Activated CD8-positive, alpha-beta memory T cell treated with anti-CD3 and anti-CD28 coated beads, Interleukin-2, amount 50 U/mL, for 48 hours (primary cell): ENCODE results near the gene DNAH2.

Experiments
- DNase-seq: peaks from one replicate; pipeline ENCODE4 v3.0.0-alpha.2; 2020

Gene DNAH2

GRCh38 chr17:7703584-7704479 lies 13.7 kb upstream of the DNAH2 start:
- no peak for DNase-seq

- no peak for DNase-seq
Measured at GRCh38 chr17:7704601-7705268, 12.8 kb upstream of the DNAH2 start, which contains the start of gene EFNB3. EFNB3 (plus strand) TSS chr17:7705202; CDS start chr17:7705599, 397 bp downstream.

GRCh38 chr17:7705269-7706255 lies 12.0 kb upstream of the DNAH2 start:
- no peak for DNase-seq

GRCh38 chr17:7706631-7707354 lies 10.8 kb upstream of the DNAH2 start:
- no peak for DNase-seq

- no peak for DNase-seq
Measured at GRCh38 chr17:7707446-7707845, 10.1 kb upstream of the DNAH2 start.

GRCh38 chr17:7707858-7708750 lies 9.4 kb upstream of the DNAH2 start:
- DNase-seq: no peak

- no peak for DNase-seq
Measured at GRCh38 chr17:7709031-7709430, 8.5 kb upstream of the DNAH2 start.

GRCh38 chr17:7710301-7710700 lies 7.2 kb upstream of the DNAH2 start:
- no peak for DNase-seq

- DNase-seq: no peak
Measured at GRCh38 chr17:7711051-7711755, 6.3 kb upstream of the DNAH2 start.

- DNase-seq: no peak
Measured at GRCh38 chr17:7712111-7712771, 5.3 kb upstream of the DNAH2 start.

GRCh38 chr17:7713782-7714181 lies 3.8 kb upstream of the DNAH2 start:
- no peak for DNase-seq

- no peak for DNase-seq
Measured at GRCh38 chr17:7714721-7715594, 2.6 kb upstream of the DNAH2 start.

- no peak for DNase-seq
Measured at GRCh38 chr17:7715936-7716886, 1.3 kb upstream of the DNAH2 start.

GRCh38 chr17:7717756-7718350 lies 309 bp downstream of the DNAH2 start:
- no peak for DNase-seq

- no peak for DNase-seq
Measured at GRCh38 chr17:7719661-7720060, 2.1 kb downstream of the DNAH2 start.

- DNase-seq: no peak
Measured at GRCh38 chr17:7720125-7720524, 2.6 kb downstream of the DNAH2 start.

- no peak for DNase-seq
Measured at GRCh38 chr17:7721612-7722011, 4.1 kb downstream of the DNAH2 start.
